Inflammatory macrophage treated with lipopolysaccharide for 4 hours (primary cell): Measurements from ENCODE around the gene SPECC1L.
A peak's percentile ranks its signal among the peaks of the same experiment; 100 is the strongest.
"Not testable (repeated sequence)": the region's sequence is repeated elsewhere in the genome, so short reads cannot be mapped to it uniquely, and the experiment has no call there.

Experiments used
- DNase-seq: peaks from one replicate; pipeline ENCODE4 v3.0.0-alpha.2; 2020

The SPECC1L gene

DNA sequence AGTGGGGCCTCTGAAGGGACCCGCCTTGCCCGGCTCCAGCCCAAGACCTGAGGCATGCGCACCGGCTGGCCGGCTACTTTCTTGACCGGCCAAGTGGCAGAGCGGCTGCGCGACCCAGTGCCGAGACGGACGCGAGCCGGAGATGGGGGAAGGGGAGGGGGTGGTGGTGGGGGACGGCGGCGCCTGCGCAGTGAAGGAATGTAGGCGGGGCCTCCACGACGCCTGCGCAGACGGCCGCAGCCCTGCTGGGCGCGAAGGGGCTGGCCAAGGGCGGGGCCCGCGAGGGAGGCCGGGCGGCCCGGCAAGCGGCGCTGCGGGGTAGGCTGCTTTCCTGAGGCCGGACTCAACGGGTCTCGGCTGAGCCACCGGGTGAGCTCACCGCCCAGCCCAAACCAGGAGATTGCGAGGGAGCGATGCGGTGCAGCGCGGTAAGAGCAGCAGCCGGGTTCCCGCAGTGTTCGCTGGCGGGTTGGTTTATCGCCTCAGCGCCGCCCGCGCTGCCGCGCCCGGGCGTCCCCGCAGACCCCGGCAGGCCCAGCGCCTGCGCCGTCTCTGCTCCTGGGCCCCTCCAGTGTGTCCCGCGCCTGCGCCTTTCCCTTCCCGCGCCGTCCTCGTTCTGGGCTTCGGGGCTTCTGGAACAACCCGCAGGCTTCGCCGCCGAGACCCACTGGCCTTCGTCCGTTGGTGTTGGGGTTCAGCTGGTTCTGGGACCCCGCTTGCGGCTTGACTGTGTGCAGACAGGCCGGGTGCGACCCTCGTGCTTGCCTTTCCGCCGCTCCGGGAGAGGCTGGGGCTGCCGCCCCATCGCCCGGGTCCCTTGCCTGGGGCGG, at the start of gene SPECC1L:
TSS of gene SPECC1L (plus strand) at position 276 of the 830 bp plus-strand sequence. CDS start 31,401 bp downstream, outside the sequence.
- DNase-seq = peak; percentile 94

DNA sequence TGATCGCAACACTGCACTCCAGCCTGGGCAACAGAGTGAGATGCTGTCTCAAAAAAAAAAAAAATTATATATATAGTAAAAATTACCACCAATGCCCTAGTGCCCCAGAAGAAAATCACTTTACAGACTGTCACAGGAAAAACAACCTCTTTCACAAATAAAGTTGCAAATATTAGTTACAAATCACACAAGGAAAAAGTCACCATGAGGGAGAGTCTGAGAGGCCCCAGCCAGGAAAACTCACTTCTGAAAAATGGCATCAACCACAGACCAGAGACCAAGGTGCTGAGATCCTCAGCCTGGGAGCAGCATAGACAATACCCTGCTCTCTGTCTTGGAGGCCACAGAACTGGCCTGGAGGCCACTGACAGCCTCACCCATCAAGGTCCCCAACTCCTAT, 46.2 kb upstream of the SPECC1L start:
- no peak for DNase-seq

DNA sequence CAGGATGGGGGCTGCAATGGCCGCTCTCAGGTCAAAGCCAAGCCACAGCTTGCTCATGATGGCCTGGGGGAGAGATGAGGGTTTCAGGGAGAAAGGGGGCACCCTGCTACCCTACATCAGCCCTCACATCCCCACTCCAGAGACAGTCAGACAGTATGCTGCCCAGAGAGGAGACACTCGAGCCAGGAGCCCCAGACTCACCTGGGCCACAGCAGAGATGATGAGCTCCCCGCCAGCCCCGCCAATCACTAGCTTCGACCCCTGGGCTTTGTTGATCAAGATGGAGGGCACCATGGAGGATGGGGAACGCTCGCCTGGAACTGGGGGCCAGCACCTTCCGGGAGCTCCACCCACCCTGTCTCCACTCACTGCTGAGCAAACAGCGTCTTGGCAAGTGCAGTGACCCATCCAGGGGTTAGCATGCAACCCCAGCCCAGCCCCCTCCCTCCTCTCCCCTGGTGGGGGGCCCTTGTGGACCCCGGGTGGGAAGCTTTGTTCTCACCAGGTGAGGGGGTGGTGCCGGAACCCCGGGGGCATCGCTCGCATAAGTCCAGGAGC, 45.5 kb upstream of the SPECC1L start:
- DNase-seq = no peak

- DNase-seq = no peak
Measured at GRCh38 chr22:24225951-24226350, 44.7 kb upstream of the SPECC1L start.

GRCh38 chr22:24230911-24231656, 39.5 kb upstream of the SPECC1L start:
- DNase-seq = peak; percentile 53

DNA sequence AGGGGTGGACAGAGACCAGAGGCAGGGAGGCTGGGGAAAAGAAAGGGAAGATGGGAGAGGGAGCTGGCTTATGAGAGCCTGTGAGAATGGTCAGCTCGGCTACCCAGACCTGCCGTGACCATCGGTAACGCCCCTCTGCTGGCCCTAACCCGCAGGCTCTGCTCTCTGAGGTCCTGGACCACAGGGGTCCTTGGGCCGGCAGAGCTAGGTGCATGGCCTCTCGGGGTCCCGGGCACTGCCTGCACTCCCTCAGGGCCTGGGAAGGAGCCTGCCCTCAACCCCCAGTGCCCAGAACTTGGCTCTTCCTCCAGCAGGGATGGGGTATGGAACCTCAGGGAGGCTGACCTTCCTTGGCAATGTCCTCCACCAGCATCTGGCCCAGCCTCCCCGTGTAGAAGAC, 38.9 kb upstream of the SPECC1L start:
- DNase-seq = no peak

- no peak for DNase-seq
Measured at GRCh38 chr22:24232124-24232523, 38.5 kb upstream of the SPECC1L start.

- no peak for DNase-seq
Measured at GRCh38 chr22:24232725-24233124, 37.9 kb upstream of the SPECC1L start.

GRCh38 chr22:24233235-24233634, 37.4 kb upstream of the SPECC1L start:
- DNase-seq = no peak

DNA sequence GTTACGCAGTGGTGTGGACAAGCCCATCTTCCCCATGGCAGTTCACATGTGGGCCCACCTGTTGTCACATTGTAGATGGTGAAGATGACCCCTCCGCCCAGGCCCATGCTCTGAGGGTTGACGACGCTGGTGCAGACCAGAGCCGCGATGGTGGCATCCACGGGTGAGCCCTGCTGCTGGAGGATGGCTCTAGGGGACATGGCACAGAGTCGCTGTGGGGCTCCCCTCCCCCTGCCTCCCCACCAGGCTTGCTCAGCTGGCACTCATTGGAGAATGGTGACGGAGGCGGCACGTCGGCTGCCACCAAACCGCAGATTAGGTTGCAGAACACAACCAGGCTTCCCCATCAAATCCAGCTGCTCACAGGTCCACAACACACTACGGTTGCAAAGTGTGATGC, 36.8 kb upstream of the SPECC1L start:
- no peak for DNase-seq

GRCh38 chr22:24235315-24235714, 35.3 kb upstream of the SPECC1L start:
- DNase-seq = no peak

DNA sequence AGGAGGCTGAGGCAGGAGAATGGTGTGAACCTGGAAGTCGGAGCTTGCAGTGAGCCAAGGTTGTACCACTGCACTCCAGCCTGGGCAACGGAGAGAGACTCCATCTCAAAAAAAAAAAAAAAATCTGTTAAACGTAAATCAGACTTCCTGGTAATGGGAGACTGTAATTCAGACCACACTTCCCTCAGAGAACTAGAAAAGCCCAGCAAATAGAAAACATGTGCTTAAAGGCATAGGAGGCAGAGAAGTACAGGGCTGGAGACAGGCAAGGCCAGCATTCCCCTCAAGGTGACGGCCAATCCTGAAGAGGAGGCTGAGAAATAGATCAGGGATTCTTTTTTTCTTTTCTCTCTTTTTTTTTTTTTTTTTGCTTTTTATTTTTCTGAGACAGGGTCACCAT, 34.0 kb upstream of the SPECC1L start:
- DNase-seq = no peak

DNA sequence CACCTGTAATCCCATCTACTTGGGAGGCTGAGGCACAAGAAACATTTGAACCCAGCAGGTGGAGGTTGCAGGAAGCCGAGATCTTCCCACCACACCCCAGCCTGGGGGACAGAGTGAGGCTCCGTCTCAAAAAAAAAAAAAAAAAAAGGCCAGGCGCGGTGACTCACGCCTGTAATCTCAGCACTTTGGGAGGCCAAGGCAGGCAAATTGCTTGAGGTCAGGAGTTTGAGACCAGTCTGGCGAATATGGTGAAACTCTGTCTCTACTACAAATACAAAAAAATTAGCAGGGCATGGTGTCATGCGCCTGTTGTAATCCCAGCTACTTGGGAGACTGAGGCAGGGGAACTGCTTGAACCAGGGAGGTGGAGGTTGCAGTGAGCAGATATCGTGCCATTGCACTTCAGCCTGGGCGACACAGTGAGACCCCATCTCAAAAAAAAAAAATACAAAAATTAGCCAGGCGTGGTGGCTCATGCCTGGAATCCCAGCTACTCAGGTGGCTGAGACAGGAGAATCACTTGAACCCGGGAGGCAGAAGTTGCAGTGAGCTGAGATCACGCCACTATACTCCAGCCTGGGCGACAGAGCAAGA, 32.4 kb upstream of the SPECC1L start:
- not testable (repeated sequence) for DNase-seq

DNA sequence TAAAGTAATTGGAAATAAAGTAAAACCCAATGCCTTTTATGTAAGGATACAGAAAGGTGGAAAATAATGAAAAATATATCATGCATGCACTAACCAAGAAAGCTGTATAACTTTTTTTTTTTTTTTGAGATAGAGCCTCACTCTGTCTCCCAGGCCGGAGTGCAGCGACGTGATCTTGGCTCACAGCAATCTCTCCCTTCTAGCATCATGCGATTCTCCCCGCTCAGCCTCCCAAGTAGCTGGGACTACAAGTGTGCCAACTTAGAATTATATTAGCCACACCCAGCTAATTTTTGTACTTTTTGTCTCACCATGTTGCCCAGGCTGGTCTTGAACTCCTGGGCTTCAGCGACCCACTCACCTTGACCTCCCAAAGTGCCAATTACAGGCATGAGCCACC, 30.2 kb upstream of the SPECC1L start:
- DNase-seq = no peak

- peak; percentile 70 for DNase-seq
Measured at GRCh38 chr22:24240985-24241692, 29.5 kb upstream of the SPECC1L start.

DNA sequence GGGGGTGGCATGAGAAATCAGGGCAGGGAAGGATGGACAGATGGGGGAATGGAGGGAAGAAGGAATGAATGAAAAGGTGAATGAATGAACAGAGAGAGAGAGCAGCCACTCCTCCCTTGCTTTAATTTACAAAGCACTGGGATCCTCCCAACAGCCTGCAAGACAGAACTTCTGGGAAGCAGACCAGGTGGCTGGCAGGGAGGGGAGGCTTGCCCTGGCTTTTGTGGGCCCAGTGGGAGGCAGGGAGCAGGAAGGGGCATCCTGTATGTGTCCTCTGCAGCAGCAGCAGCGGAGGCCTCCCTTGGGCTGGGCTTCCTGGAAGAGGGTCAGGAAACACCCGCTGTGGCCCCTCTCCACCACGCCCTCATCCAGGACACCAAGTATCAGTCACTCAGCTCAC, 27.2 kb upstream of the SPECC1L start:
- DNase-seq = not testable (repeated sequence)

GRCh38 chr22:24244144-24244787, 26.4 kb upstream of the SPECC1L start:
- no peak for DNase-seq

- not testable (repeated sequence) for DNase-seq
Measured at GRCh38 chr22:24245030-24245431, 25.6 kb upstream of the SPECC1L start, which contains the start of gene GGT5. Gene GGT5, minus strand, starts transcription at chr22:24245082. Its CDS starts 357 bp downstream, at chr22:24244725.

DNA sequence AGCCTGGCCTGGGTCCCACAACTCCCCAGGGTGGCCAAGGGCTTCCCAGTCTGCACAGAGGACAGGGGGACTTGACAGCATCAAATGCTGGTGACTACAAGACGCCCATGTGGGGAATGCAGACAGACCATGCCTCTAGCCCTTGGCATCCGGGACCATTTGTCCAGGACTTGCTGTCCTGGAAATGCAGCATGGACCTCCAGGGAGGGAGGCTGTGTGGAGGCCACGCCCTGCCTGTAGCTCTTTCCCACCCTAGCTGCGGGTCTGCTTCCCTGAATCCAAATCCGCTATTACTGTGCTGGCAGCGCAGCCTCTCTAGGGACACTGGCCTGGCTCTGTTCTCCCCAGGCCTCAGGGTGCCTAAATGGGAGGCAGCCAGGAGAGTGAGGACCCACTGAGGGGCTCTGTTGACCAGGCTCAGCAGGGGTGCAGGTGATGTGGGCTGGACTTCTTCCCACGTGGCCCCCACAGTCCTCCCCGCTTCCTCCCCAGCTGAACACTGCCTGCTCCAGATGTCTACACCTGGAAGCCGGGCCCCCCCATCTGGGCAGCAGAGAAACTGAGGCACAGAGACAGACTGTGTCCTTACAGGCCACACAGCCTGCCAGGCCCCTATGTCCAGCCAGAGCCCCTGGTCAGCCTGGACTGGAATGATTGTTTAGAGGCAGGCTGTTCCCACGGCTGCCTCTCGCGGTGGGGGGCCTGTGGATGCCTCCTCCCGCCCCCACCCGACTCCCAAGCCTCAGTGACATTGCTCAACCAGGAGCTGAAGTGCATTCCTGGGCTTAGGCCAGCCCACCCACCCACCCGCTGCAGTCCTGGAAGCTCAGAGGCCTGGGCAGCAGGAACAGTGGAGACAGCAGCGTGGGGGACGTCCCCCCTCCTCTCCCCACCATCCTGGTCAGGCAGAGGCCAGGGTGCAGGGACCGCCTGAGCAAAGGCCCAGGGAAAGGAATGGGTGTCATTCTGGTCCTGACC, 24.8 kb upstream of the SPECC1L start:
- DNase-seq = not testable (repeated sequence)

DNA sequence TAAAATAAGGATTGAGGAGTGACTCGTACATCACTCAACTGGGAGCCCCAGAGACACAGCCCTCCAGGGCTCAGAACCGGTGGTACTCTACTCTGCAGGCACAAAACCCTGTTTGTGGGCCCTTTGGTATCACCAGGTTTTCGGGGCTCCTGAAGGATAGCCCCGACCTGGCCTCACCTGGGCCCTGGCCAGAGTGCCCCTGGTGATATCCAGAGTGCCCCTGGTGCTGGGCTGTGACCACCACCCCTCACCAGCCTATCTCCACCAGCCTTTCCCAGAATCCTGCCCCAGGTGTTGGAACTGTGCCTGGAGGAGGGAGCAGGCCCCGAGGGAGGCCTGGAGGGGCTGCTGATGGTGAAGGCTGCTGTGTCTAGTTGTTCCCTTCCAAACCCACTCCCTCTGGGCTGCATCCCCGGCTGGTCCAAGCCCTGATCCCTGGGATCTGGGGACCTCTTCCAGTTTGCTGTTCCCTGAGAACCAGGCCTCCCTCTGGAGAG, 23.6 kb upstream of the SPECC1L start:
- no peak for DNase-seq
